Fibroblast of lung (primary cell): ENCODE measurements around the gene BAZ1B. TPM values are rescaled to one million over a fixed set of nuclear protein-coding genes. Genes with fewer than 3 reads are reported as not detected.
A peak's percentile ranks its signal among the peaks of the same experiment; 100 is the strongest.

Experiments used
- DNase-seq, 2 donors: peaks; one replicate each; pipeline versions ENCODE4 v3.0.0 to v3.0.0-alpha.2; 2010; ENCODE audit warnings: low read depth in 2 of 2
- H2AFZ ChIP-seq: 2 replicates; pipeline ENCODE4 v1.5.1; 2012; ENCODE audit warnings: low read length, control low read depth, inconsistent platforms
- H3K27ac ChIP-seq: 2 replicates; pipeline ENCODE4 v1.5.1; 2011; ENCODE audit warnings: low read length, control low read depth; ENCODE audit not compliant: insufficient read depth
- H3K27me3 ChIP-seq: 2 replicates; pipeline ENCODE4 v1.5.1; 2011; ENCODE audit warnings: mild to moderate bottlenecking, low read length; ENCODE audit not compliant: control insufficient read depth, insufficient read depth
- H3K36me3 ChIP-seq: 2 replicates; pipeline ENCODE4 v1.5.1; 2011; ENCODE audit warnings: low read length; ENCODE audit not compliant: control insufficient read depth, insufficient read depth
- H3K4me1 ChIP-seq: 2 replicates; pipeline ENCODE4 v1.5.1; 2011; ENCODE audit warnings: low read length; ENCODE audit not compliant: control insufficient read depth, insufficient read depth; ENCODE audit errors: extremely low read depth
- H3K4me2 ChIP-seq: 2 replicates; pipeline ENCODE4 v1.5.1; 2011; ENCODE audit warnings: low read length, control low read depth; ENCODE audit not compliant: insufficient read depth; ENCODE audit errors: extremely low read depth
- H3K4me3 ChIP-seq, 4 experiments: fragments of 200-600 bp in 1 of 4; sonication (generic) in 1 of 4; replicated peaks in 1 of 4; 2 replicates each; pipeline ENCODE4 v1.5.1; 2011 to 2016; ENCODE audit warnings: low read length in 4 of 4, low read depth in 3 of 4, mild to moderate bottlenecking in 3 of 4, control low read depth in 2 of 4, inconsistent platforms in 1 of 4, mixed read lengths in 1 of 4; ENCODE audit not compliant: insufficient read depth in 1 of 4; ENCODE audit errors: control extremely low read depth in 1 of 4
- H3K79me2 ChIP-seq: 2 replicates; pipeline ENCODE4 v1.5.1; 2012; ENCODE audit warnings: mild to moderate bottlenecking, low read length, inconsistent platforms; ENCODE audit not compliant: control insufficient read depth, insufficient read depth
- H3K9ac ChIP-seq: 2 replicates; pipeline ENCODE4 v1.5.1; 2011; ENCODE audit warnings: mild to moderate bottlenecking, low read length, control low read depth; ENCODE audit not compliant: insufficient read depth
- H3K9me3 ChIP-seq: 2 replicates; pipeline ENCODE4 v1.5.1; 2012; ENCODE audit warnings: low read depth, low read length; ENCODE audit not compliant: control insufficient read depth, insufficient read depth
- H4K20me1 ChIP-seq: 2 replicates; pipeline ENCODE4 v1.5.1; 2011; ENCODE audit warnings: low read length; ENCODE audit not compliant: control insufficient read depth, insufficient read depth; ENCODE audit errors: extremely low read depth
- CTCF ChIP-seq, 2 donors: IDR thresholded peaks in 1 of 2; conservative IDR thresholded peaks in 1 of 2; 1 replicate in 1 of 2; 2 replicates in 1 of 2; pipeline ENCODE4 v1.5.1; 2011 to 2012; ENCODE audit warnings: low read length in 2 of 2, control low read depth in 1 of 2, inconsistent platforms in 1 of 2, low read depth in 1 of 2, mild to moderate bottlenecking in 1 of 2
- EZH2 ChIP-seq: IDR thresholded peaks from 2 replicates; pipeline ENCODE4 v1.5.1; 2012; ENCODE audit warnings: low read length, control low read depth, mild to moderate bottlenecking; ENCODE audit errors: missing control alignments
- polyA plus RNA-seq, 2 donors: library from polyadenylated mRNA; depleted of rRNA in 1 of 2; stranded (reverse) in 1 of 2; unstranded in 1 of 2; fragments of >200 nt; gene quantifications; 2 replicates each; pipeline ENCODE4 v1.2.1, GENCODE V29; 2011 to 2012; ENCODE audit warnings: missing spikeins in 1 of 2
- total RNA-seq: library from RNA; depleted of rRNA; stranded (reverse); fragments of >200 nt; gene quantifications from 2 replicates; pipeline ENCODE4 v1.2.1, GENCODE V29; 2014

Gene BAZ1B
- total and polyA plus RNA-seq, 2 donors (not counting 1 experiment from before 2014, with no cell fraction given) = 30.5 to 68.9 TPM

- Histone ChIP-seq H3K79me2 (peaks cover 73% of the 10 kb centered on the region), H3K27ac (no peak overlapping the region), H3K36me3 (peaks cover 6% of the 10 kb centered on the region), H3K9ac (no peak overlapping the region), H3K4me1 (no peaks in the 10 kb centered on the region), H3K4me2 (peak overlapping the region; percentile 33), H2AFZ (no peak overlapping the region), H4K20me1 (no peaks in the 10 kb centered on the region), H3K27me3 (no peaks in the 10 kb centered on the region), H3K9me3 (no peaks in the 10 kb centered on the region), H3K4me3 (no peak overlapping the region)
- peak; percentile 7 to 53 for DNase-seq
- TF ChIP-seq CTCF (conservative IDR thresholded peaks at IDR 0.05 in 1 of 2, IDR thresholded peaks at IDR 0.05 in 1 of 2; ENCODE audit: low read depth in 1 of 2, low read length in 2 of 2) = no peak
- TF ChIP-seq EZH2 = no peak
These were observed 9.9 kb downstream of the BAZ1B start for GRCh38 chr7:73512018-73512780.

GRCh38 chr7:73509463-73509862 is 12.6 kb downstream of the BAZ1B start:
- no peaks in the 10 kb centered on the region for H3K27me3 ChIP-seq
- H2AFZ ChIP-seq = no peak overlapping the region
- H4K20me1 ChIP-seq = no peaks in the 10 kb centered on the region
- H3K27ac ChIP-seq = no peak overlapping the region
- H3K79me2 ChIP-seq = peaks cover 57% of the 10 kb centered on the region
- H3K9ac ChIP-seq = no peak overlapping the region
- H3K9me3 ChIP-seq = no peaks in the 10 kb centered on the region
- H3K4me3 ChIP-seq = no peak overlapping the region
- TF ChIP-seq EZH2 = no peak
- TF ChIP-seq CTCF (conservative IDR thresholded peaks at IDR 0.05 in 1 of 2, IDR thresholded peaks at IDR 0.05 in 1 of 2; ENCODE audit: low read depth in 1 of 2, low read length in 2 of 2) = no peak
- no peaks in the 10 kb centered on the region for H3K4me1 ChIP-seq
- peaks cover 16% of the 10 kb centered on the region for H3K36me3 ChIP-seq
- DNase-seq = no peak
- H3K4me2 ChIP-seq = no peak overlapping the region

- Histone ChIP-seq H3K4me3 (no peak overlapping the region), H3K27ac (no peak overlapping the region), H3K9ac (no peak overlapping the region), H3K27me3 (no peaks in the 10 kb centered on the region), H3K36me3 (peaks cover 23% of the 10 kb centered on the region), H4K20me1 (no peaks in the 10 kb centered on the region), H3K9me3 (no peaks in the 10 kb centered on the region), H2AFZ (no peak overlapping the region), H3K79me2 (peaks cover 53% of the 10 kb centered on the region), H3K4me2 (no peak overlapping the region), H3K4me1 (no peaks in the 10 kb centered on the region)
- TF ChIP-seq EZH2 (no peak), CTCF (conservative IDR thresholded peaks at IDR 0.05 in 1 of 2, IDR thresholded peaks at IDR 0.05 in 1 of 2; ENCODE audit: low read depth in 1 of 2, low read length in 2 of 2) (no peak)
- DNase-seq = peak in 1 of 2 donors; percentile 8
These were observed 14.5 kb downstream of the BAZ1B start for GRCh38 chr7:73507556-73507955.
